GM20431 (cell line): ENCODE results near the gene HAL.
"Not testable (repeated sequence)": the region's sequence is repeated elsewhere in the genome, so short reads cannot be mapped to it uniquely, and the experiment has no call there.

Source experiments
- in situ Hi-C: fragments of 300-500 bp; cut with MseI, MboI; formaldehyde crosslinking; loops from one replicate; pipeline ENCODE4 v1.15.0; 2020; ENCODE audit warnings: low sequenced_read_pairs; ENCODE audit not compliant: unreplicated experiment

Gene HAL

GRCh38 chr12:95978351-95978750 lies 17.8 kb downstream of the HAL start:
- in situ Hi-C loops, result no loop called here

DNA sequence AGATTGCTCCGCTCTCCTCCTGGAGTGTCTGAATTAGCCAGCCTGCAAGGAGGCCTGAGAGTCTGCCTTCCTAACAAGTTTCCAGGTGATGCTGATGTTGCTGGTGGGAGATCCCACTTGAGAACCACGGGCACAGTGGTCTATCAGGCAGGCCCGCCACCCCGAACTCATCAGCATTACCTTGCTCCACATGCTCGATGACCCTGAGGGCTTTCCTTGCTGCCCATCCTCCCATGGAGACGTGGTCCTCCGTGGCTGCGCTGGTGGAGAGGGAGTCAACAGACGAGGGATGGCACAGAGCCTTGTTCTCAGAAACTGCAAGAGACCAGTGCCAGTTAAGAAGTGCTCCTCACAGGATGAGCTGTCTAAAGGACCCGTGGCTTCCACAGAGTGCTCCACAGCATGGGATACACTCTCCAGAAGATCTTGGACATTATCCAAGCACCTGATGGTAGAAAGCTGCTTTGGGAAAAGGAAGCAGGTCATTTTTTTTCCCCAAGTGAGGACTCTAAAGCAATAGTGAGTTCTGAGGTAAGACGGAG lies 18.3 kb downstream of the HAL start:
- in situ Hi-C loops, result no loop called here

GRCh38 chr12:95976416-95976832 lies 19.7 kb downstream of the HAL start:
- in situ Hi-C loops, result no loop called here

DNA sequence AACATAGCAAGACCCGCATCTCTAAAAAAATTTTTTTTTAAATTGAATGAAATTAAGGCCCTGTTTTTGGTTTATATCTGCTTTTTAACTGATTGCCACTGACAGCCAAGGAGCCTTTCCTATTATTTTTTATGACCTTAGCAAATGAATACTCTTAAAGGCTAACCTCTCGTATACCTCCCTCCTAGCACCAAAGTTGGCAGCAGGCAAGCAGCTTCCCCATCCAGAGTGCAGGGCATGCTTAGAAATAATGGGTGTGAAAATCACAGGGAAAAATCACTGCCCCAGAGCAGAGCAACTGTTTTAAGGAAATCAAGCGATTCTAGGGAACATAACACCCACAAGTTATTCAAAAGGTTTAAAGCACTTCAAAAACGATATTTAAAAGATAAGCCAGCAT lies 20.7 kb downstream of the HAL start:
- in situ Hi-C loops, result no loop called here

DNA sequence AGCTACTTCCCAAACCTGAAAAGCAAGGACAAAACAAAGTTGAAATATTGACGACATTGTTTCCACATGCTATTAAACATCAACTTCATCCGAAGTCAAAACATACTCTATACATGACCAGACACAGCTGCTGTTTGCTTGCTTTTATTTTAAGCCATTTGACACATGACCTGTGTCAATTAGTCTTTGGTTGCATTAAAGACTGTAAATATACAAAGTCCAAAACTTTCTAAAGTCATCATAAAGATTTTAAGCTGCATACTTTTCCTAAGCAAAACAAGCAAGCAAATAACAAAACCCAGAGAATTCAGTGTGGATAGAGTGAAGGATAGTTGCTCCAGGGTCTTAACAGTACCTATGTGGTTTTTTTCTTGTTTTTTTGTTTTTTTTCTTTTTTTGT lies 21.8 kb downstream of the HAL start:
- in situ Hi-C loops, result no loop called here

DNA sequence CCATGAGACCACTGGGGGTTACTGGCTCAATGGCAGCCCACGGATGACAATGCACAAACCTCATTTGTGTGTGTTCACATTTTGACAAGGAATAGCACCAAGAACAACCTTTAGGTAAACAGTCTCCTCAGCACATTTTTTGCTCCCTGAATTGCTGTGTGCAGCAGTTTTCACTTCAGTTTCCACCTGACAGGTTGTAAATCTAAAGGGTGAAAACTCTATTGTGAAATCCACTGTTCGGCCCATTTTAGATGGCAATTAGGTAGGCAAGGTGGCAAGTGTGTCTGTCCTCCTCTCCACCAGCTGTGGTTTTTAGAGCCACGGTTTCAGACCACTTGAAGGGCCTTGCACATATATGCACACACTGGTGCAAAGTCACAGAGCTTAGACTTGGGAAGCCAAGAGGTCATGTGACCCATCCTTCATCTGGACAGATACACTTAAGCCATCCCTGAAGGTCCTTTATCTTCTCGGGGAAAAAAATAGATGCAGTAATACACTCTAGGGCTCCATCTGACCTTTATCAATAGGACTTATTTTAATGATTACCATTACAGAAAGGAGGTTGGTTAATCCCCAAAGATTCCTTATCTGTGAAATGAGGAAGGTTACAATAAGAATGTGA lies 23.2 kb downstream of the HAL start:
- in situ Hi-C loops, result no loop called here

DNA sequence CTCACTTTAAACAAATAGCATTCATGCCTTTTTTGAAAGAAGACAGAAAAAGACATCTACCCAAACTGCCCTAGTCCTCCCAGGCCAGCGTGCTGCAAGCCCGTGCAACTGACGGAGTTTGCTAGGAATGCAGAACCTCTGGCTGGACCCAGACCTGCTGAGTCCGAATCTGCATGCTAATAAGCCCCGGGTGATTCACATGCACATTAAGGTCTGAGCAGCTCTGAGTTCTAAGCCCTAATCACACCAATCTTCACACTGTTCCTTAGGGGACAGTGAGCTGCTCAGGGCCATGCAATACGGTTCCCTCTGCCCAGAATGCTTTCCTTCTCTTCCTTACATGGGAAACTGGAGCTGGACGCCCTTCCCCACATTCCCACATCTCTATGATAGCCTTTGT lies 25.2 kb downstream of the HAL start:
- in situ Hi-C loops, result no loop called here

DNA sequence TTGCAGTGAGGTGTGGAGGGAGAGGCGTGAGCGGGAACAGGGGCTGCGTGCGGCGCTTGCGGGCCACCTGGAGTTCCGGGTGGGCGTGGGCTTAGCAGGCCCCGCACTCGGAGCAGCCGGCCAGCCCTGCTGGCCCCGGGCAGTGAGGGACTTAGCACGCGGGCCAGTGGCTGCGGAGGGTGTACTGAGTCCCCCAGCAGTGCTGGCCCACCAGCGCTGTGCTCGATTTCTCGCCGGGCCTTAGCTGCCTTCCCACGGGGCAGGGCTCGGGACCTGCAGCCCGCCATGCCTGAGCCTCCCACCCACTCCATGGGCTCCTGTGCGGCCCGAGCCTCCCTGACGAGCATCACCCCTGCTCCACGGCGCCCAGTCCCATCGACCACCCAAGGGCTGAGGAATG lies 27.0 kb downstream of the HAL start:
- in situ Hi-C loops, result not testable (repeated sequence)

- in situ Hi-C loops, result no loop called here
Measured at GRCh38 chr12:95967301-95967700, 28.8 kb downstream of the HAL start.

DNA sequence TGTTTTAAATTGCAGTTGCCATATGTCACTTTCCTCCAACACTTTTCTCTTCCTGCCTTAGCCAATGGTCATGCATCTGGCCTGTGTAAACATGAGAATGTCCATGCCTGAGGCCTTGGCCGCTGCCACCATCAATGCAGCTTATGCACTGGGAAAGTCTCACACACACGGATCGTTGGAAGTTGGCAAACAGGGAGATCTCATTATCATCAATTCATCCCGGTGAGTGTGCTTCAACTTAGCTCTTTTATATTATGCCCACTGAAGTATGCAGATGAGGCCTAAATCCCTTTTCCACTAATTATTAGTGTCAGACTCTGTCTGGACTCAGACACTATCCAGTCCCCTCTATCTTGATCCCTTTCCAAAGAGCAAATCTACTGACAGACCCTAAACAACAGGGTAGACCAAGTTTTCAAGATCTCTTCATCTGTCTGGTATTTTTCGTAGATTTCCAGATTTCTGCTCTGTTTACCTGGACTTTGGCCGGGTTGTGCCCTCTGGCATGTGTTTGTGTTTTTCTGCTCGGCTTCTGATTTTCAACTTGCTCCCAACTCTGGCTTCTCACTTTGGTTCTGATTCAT lies 29.8 kb downstream of the HAL start:
- in situ Hi-C loops, result no loop called here

- in situ Hi-C loops, result no loop called here
Measured at GRCh38 chr12:95963096-95963495, 33.0 kb downstream of the HAL start.

- in situ Hi-C loops, result no loop called here
Measured at GRCh38 chr12:95962222-95962621, 33.9 kb downstream of the HAL start.

DNA sequence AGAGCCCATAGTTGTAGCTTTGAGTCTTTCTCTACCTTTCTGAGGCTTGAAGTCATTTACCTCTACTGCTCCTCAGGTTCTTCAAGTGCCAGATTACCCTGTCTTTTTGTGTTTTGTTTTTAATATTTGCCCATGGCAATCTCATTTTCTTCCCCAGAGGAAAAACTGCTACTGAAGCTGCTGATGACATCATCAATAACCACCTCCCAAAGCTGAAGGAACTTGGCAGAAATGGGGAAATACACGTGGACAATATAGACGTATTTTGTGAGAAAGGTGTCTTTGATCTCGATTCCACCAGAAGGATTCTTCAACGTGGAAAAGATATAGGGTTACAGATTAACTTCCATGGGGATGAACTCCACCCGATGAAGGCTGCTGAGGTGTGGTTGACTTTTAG lies 35.9 kb downstream of the HAL start:
- in situ Hi-C loops, result no loop called here

DNA sequence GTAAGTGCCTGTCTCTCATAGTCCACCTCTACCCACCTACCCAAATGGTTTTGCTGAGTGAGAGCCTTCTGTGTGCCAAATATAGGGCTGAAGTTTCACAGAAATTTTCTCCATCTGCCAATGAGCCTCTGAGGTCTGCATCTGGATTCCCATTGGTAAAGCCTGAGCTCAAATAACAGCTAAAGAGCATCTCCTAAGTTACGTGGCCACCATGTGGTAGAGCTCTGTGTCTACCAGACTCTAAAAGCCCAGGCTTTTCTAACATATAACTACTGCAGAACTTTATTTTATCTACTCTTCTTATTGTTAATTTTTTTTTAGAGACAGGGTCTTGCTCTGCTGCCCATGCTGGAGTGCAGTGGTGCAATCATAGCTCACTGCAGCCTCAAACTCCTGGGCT lies 37.0 kb downstream of the HAL start:
- in situ Hi-C loops, result no loop called here

GRCh38 chr12:95956557-95957145 lies 39.5 kb downstream of the HAL start:
- in situ Hi-C loops, result no loop called here

GRCh38 chr12:95955549-95956159 lies 40.5 kb downstream of the HAL start:
- in situ Hi-C loops, result no loop called here

- in situ Hi-C loops, result no loop called here
Measured at GRCh38 chr12:95953000-95953399, 43.1 kb downstream of the HAL start.

- in situ Hi-C loops, result no loop called here
Measured at GRCh38 chr12:95951515-95951914, 44.6 kb downstream of the HAL start.

- in situ Hi-C loops, result no loop called here
Measured at GRCh38 chr12:95949477-95950206, 46.5 kb downstream of the HAL start.

DNA sequence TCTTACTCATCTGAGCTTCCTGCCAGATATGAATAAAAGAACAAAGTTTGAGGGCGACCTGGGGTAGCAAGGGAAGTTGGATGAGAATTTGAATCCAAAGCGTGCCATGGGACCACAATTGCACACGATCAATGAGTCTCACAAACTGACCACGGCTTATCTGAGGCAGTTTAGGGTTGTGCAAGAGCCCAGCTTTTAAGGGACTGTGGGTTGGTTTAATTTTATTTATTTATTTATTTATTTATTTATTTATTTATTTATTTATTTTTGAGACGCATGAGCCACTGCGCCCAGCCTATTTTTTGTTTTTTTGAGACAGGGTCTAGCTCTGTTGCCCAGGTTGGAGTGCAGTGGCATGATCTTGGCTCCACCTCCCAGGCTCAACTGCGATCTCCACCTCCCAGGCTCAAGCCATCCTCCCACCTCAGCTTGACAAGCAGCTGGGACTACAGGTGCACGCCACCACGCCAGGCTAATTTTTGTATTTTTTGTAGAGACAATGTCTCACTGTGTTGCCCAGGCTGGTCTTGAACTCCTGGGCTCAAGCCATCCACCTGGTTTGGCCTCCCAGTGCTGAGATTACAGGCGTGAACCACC lies 51.9 kb downstream of the HAL start:
- in situ Hi-C loops, result no loop called here
